ENCODE measurements around the gene PFKFB1. TPM values are rescaled to one million over a fixed set of nuclear protein-coding genes. Genes with fewer than 3 reads are reported as not detected.

The PFKFB1 gene
- polyA plus RNA-seq, 2 of the 4 experiments (the other 2 are of a cell fraction): 0.04 to 0.28 TPM

GRCh38 chrX:54950730-54951375 lies 43.1 kb downstream of the PFKFB1 start:
- TF ChIP-seq TP53 (CRISPR knock-in tag; IDR thresholded peaks at IDR 0.05) (no peak), MYC (IDR thresholded peaks at IDR 0.05; ENCODE audit: borderline replicate concordance, low read length) (no peak), NPAS2 (CRISPR knock-in tag; IDR thresholded peaks at IDR 0.05; ENCODE audit: borderline replicate concordance) (no peak), ZSCAN20 (CRISPR knock-in tag; IDR thresholded peaks at IDR 0.05) (no peak), RARB (CRISPR knock-in tag; IDR thresholded peaks at IDR 0.05) (no peak), ZNF302 (CRISPR knock-in tag; IDR thresholded peaks at IDR 0.05) (no peak), JUNB (IDR thresholded peaks at IDR 0.05) (no peak), NFE2L2 (conservative IDR thresholded peaks at IDR 0.05; ENCODE audit: low read length) (no peak), GATA3 (IDR thresholded peaks at IDR 0.05; ENCODE audit: borderline replicate concordance) (no peak), FOXS1 (CRISPR knock-in tag; IDR thresholded peaks at IDR 0.05) (no peak), HMGXB4 (CRISPR knock-in tag; IDR thresholded peaks at IDR 0.05; ENCODE audit: borderline replicate concordance) (no peak), EP300 (IDR thresholded peaks at IDR 0.05) (no peak), EHMT2 (IDR thresholded peaks at IDR 0.05; ENCODE audit: low read depth) (no peak), ELK1 (IDR thresholded peaks at IDR 0.05; ENCODE audit: low read depth, low read length) (no peak), POLR2AphosphoS2 (conservative IDR thresholded peaks at IDR 0.05; ENCODE audit: low read length) (no peak), RFX5 (IDR thresholded peaks at IDR 0.05) (no peak), HDAC2 (IDR thresholded peaks at IDR 0.05) (no peak), POLR2A (IDR thresholded peaks at IDR 0.05; ENCODE audit: low read length) (no peak), HOXB5 (CRISPR knock-in tag; IDR thresholded peaks at IDR 0.05) (no peak), RAD21 (conservative IDR thresholded peaks at IDR 0.05 in 1 of 2, IDR thresholded peaks at IDR 0.05 in 1 of 2) (no peak)
- FAIRE-seq (no peak), DNase-seq (ENCODE audit: low read depth in 1 of 2, low spot score in 1 of 2) (no peak), ATAC-seq (no peak)
- no peak overlapping the region for H3K4me2 ChIP-seq
- POLR2A ChIA-PET: no interaction called here
- CTCF ChIA-PET: no interaction called here
- H3K4me3 ChIP-seq: no peak overlapping the region
- H3K4me1 ChIP-seq: no peaks in the 10 kb centered on the region
- WGBS (ENCODE audit: missing lambda C conversion rate): 50% methylated on average over 4 of the region's 8 CpGs
- H3K27ac ChIP-seq: no peak overlapping the region
- no peaks in the 10 kb centered on the region for H3K9me3 ChIP-seq

- ATAC-seq: no peak
- 44% methylated on average over 6 of the region's 6 CpGs for WGBS (ENCODE audit: missing lambda C conversion rate)
- CTCF ChIA-PET: no interaction called here
- no peak overlapping the region for H3K4me2 ChIP-seq
- no peak for DNase-seq (ENCODE audit: low read depth in 1 of 2, low spot score in 1 of 2)
- no peak overlapping the region for H3K27ac ChIP-seq
- no peak for FAIRE-seq
- H3K9me3 ChIP-seq: no peaks in the 10 kb centered on the region
- POLR2A ChIA-PET: no interaction called here
- H3K4me1 ChIP-seq: no peaks in the 10 kb centered on the region
- H3K4me3 ChIP-seq: no peak overlapping the region
- TF ChIP-seq RNF2 (IDR thresholded peaks at IDR 0.05; ENCODE audit: borderline replicate concordance, low read depth) (no peak), E2F6 (IDR thresholded peaks at IDR 0.05; ENCODE audit: borderline replicate concordance, low read depth) (no peak), CTCF (IDR thresholded peaks at IDR 0.05) (no peak), EHMT2 (IDR thresholded peaks at IDR 0.05; ENCODE audit: low read depth) (no peak), REST (IDR thresholded peaks at IDR 0.05) (no peak), HDAC2 (IDR thresholded peaks at IDR 0.05) (no peak), CBX8 (IDR thresholded peaks at IDR 0.05) (no peak), RFX5 (IDR thresholded peaks at IDR 0.05) (no peak), RAD21 (conservative IDR thresholded peaks at IDR 0.05 in 1 of 2, IDR thresholded peaks at IDR 0.05 in 1 of 2) (no peak), SREBF2 (IDR thresholded peaks at IDR 0.05) (no peak), MAZ (IDR thresholded peaks at IDR 0.05; ENCODE audit: borderline replicate concordance, low read depth, low read length) (no peak), CHD4 (IDR thresholded peaks at IDR 0.05; ENCODE audit: borderline replicate concordance) (no peak), PHF8 (IDR thresholded peaks at IDR 0.05; ENCODE audit: borderline replicate concordance, low read depth) (no peak), EHF (CRISPR knock-in tag; IDR thresholded peaks at IDR 0.05) (no peak), NFE2L2 (conservative IDR thresholded peaks at IDR 0.05; ENCODE audit: low read length) (no peak)
Observed at GRCh38 chrX:54945224-54945623, 48.8 kb downstream of the PFKFB1 start.
